Neural cell (in vitro differentiated cells): ENCODE measurements around the gene ZNF283.
"Not testable (repeated sequence)": the region's sequence is repeated elsewhere in the genome, so short reads cannot be mapped to it uniquely, and the experiment has no call there.

Source experiments
- EP300 ChIP-seq: fragments of 450-650 bp; conservative IDR thresholded peaks from 2 replicates; pipeline ENCODE4 v1.6.1; 2014; ENCODE audit warnings: antibody characterized with exemption, mild to moderate bottlenecking, moderate library complexity; ENCODE audit not compliant: poor library complexity, severe bottlenecking
- EZH2 ChIP-seq: fragments of 200-600, 300-800 bp; shearing (Covaris generic), sonication (generic); IDR thresholded peaks from 2 replicates; pipeline ENCODE4 v1.6.1; 2014; ENCODE audit warnings: antibody characterized with exemption, low read length, borderline replicate concordance, mild to moderate bottlenecking; ENCODE audit not compliant: insufficient read depth, poor library complexity, severe bottlenecking
- POLR2AphosphoS5 ChIP-seq: IDR thresholded peaks from 2 replicates; pipeline ENCODE4 v1.6.1; 2012
- TF ChIP-seq, protein P1 (sequence below): fragments of 450-650 bp; IDR thresholded peaks from 2 replicates; pipeline ENCODE4 v1.5.1; 2014; ENCODE audit warnings: antibody characterized with exemption, mild to moderate bottlenecking, moderate library complexity; ENCODE audit not compliant: poor library complexity, severe bottlenecking

DNA sequence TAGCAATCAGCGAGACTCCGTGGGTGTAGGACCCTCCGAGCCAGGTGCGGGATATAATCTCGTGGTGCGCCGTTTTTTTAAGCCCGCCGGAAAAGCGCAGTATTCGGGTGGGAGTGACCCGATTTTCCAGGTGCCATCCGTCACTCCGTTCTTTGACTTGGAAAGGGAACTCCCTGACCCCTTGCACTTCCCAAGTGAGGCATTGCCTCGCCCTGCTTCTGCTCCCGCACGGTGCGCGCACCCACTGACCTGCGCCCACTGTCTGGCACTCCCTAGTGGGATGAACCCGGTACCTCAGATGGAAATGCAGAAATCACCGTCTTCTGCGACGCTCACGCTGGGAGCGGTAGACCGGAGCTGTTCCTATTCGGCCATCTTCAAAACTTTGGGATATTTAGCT is 39.8 kb downstream of the ZNF283 start:
- not testable (repeated sequence) for TF ChIP-seq POLR2AphosphoS5, EP300, EZH2
- TF ChIP-seq, protein P1, sequence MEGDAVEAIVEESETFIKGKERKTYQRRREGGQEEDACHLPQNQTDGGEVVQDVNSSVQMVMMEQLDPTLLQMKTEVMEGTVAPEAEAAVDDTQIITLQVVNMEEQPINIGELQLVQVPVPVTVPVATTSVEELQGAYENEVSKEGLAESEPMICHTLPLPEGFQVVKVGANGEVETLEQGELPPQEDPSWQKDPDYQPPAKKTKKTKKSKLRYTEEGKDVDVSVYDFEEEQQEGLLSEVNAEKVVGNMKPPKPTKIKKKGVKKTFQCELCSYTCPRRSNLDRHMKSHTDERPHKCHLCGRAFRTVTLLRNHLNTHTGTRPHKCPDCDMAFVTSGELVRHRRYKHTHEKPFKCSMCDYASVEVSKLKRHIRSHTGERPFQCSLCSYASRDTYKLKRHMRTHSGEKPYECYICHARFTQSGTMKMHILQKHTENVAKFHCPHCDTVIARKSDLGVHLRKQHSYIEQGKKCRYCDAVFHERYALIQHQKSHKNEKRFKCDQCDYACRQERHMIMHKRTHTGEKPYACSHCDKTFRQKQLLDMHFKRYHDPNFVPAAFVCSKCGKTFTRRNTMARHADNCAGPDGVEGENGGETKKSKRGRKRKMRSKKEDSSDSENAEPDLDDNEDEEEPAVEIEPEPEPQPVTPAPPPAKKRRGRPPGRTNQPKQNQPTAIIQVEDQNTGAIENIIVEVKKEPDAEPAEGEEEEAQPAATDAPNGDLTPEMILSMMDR = not testable (repeated sequence)
